Transverse colon (tissue), 4 donors: Measurements from ENCODE around the gene COX7A2. TPM values are rescaled to one million over a fixed set of nuclear protein-coding genes. Genes with fewer than 3 reads are reported as not detected.
A peak's percentile ranks its signal among the peaks of the same experiment; 100 is the strongest.

ENCODE experiments used
- DNase-seq: peaks from one replicate; pipeline ENCODE4 v3.0.0-alpha.2; 2019
- H3K27ac ChIP-seq, 4 donors: fragments of 200-600 bp; sonication (generic); 2 replicates each; pipeline ENCODE4 v1.5.1; 2016 to 2018; ENCODE audit warnings: inconsistent platforms in 4 of 4
- H3K27me3 ChIP-seq: fragments of 200-600 bp; sonication (generic); 2 replicates; pipeline ENCODE4 v1.5.1; 2017; ENCODE audit warnings: inconsistent platforms
- H3K36me3 ChIP-seq, 4 donors: fragments of 200-600 bp; sonication (generic); 2 replicates each; pipeline ENCODE4 v1.5.1; 2017 to 2019; ENCODE audit warnings: inconsistent platforms in 4 of 4
- H3K4me1 ChIP-seq, 4 donors: fragments of 200-600 bp; sonication (generic); 2 replicates each; pipeline ENCODE4 v1.5.1; 2017 to 2020; ENCODE audit warnings: inconsistent platforms in 4 of 4
- H3K4me3 ChIP-seq, 4 donors: fragments of 200-600 bp; sonication (generic); 1 replicate in 1 of 4; 2 replicates in 3 of 4; pipeline versions ENCODE4 v1.5.1 to v1.6.1; 2017 to 2019; ENCODE audit warnings: inconsistent platforms in 4 of 4
- H3K9me3 ChIP-seq, 2 donors: fragments of 200-600 bp; sonication (generic); 2 replicates each; pipeline ENCODE4 v1.5.1; 2017 to 2019; ENCODE audit warnings: inconsistent platforms in 2 of 2
- CTCF ChIP-seq, 5 experiments: fragments of 200-600 bp in 3 of 5; fragments of 450-650 bp in 2 of 5; sonication (generic) in 3 of 5; IDR thresholded peaks; 1 replicate in 2 of 5; 2 replicates in 3 of 5; pipeline ENCODE4 v1.5.1; 2016 to 2017; ENCODE audit warnings: antibody characterized with exemption in 5 of 5, inconsistent platforms in 3 of 5, mild to moderate bottlenecking in 2 of 5, moderate library complexity in 1 of 5
- EP300 ChIP-seq: sonication (generic); formaldehyde crosslinking; IDR thresholded peaks from one replicate; pipeline ENCODE4 v1.6.1; 2017; ENCODE audit warnings: antibody characterized with exemption, low read depth
- POLR2A ChIP-seq: fragments of 450-650 bp; IDR thresholded peaks from one replicate; pipeline ENCODE4 v1.6.1; 2016; ENCODE audit warnings: antibody characterized with exemption, mild to moderate bottlenecking, moderate library complexity
- POLR2AphosphoS5 ChIP-seq, 3 donors: sonication (generic); formaldehyde crosslinking; IDR thresholded peaks; one replicate each; pipeline ENCODE4 v1.6.1; 2016; ENCODE audit warnings: antibody characterized with exemption in 3 of 3
- WGBS, 2 donors: methylation state at CpG; one replicate each; pipeline ENCODE4 v1.1.5; 2018; ENCODE audit warnings: low coverage in 1 of 2; 5-methylcytosine and 5-hydroxymethylcytosine counted together
- in situ Hi-C, 4 donors: fragments of 200-750 bp; cut with MboI; loops; one replicate each; pipeline versions ENCODE4 v1.15.0 to v1.15.1; 2017; ENCODE audit warnings: low sequenced_read_pairs in 3 of 4, low pct_ligation_motif_present in 1 of 4, low pct_unique_long_range_greater_than_20kb in 1 of 4
- intact Hi-C: fragments of 100-400 bp; cut with DNase I; formaldehyde crosslinking; loops from one replicate; pipeline ENCODE4 v1.15.1; 2023; ENCODE audit warnings: low total_unique reads
- total RNA-seq, 4 donors: library from RNA; depleted of rRNA; stranded (reverse); fragments of >200 nt; gene quantifications; one replicate each; pipeline ENCODE4 v1.1.0, GENCODE V29; 2016

COX7A2 gene
- total RNA-seq, 4 donors from 2014 or later = 146 to 469 (median 349) TPM

- intact Hi-C loops (loop anchor here (5.0 to 10.0 kb wide), 3 partner anchors 445 to 1228 kb away; no protein-coding TSS in a partner anchor), in situ Hi-C loops (loop anchor here (25.0 kb wide), 6 partner anchors 463 to 1463 kb away; no protein-coding TSS in a partner anchor)
- H3K4me3 ChIP-seq = no peak overlapping the region
- peak overlapping the region in 3 of 4 donors; percentile 13 to 43 (median 31) for H3K27ac ChIP-seq
- no peak for DNase-seq
- WGBS, 2 donors = 50 to 64% methylated on average over 2 to 3 of the region's 3 CpGs
- H3K4me1 ChIP-seq = peaks cover 0 to 28% (median 1%) of the 10 kb centered on the region in 4 donors
- TF ChIP-seq POLR2AphosphoS5 (IDR thresholded peaks at IDR 0.05) (no peak), CTCF (IDR thresholded peaks at IDR 0.05) (no peak), POLR2A (no peak), EP300 (no peak)
- H3K9me3 ChIP-seq = no peaks in the 10 kb centered on the region
- no peaks in the 10 kb centered on the region for H3K36me3 ChIP-seq
- H3K27me3 ChIP-seq = peaks cover 51% of the 10 kb centered on the region
Measured at GRCh38 chr6:75199889-75200288, 43.7 kb downstream of the COX7A2 start.

GRCh38 chr6:75196081-75196687 lies 47.4 kb downstream of the COX7A2 start:
- in situ Hi-C loops (loop anchor here in 2 of 4 donors (25.0 kb wide), 2 partner anchors 459 to 759 kb away; no protein-coding TSS in a partner anchor), intact Hi-C loops (no loop called here)
- Histone ChIP-seq H3K27me3 (peaks cover 13% of the 10 kb centered on the region), H3K4me1 (peaks cover 0 to 5% (median 1%) of the 10 kb centered on the region in 4 donors), H3K4me3 (no peak overlapping the region), H3K9me3 (no peaks in the 10 kb centered on the region), H3K36me3 (no peaks in the 10 kb centered on the region), H3K27ac (no peak overlapping the region)
- WGBS, 2 donors = 42 to 46% methylated on average over 2 of the region's 2 CpGs
- TF ChIP-seq POLR2AphosphoS5 (IDR thresholded peaks at IDR 0.05) = no peak
- no peak for TF ChIP-seq CTCF (IDR thresholded peaks at IDR 0.05)
- no peak for TF ChIP-seq EP300
- no peak for TF ChIP-seq POLR2A
- no peak for DNase-seq

GRCh38 chr6:75188221-75188925 lies 55.2 kb downstream of the COX7A2 start:
- 69 to 72% methylated on average over 3 of the region's 3 CpGs for WGBS, 2 donors
- in situ Hi-C loops (loop anchor here in 2 of 4 donors (25.0 kb wide), 2 partner anchors 451 to 751 kb away; no protein-coding TSS in a partner anchor), intact Hi-C loops (no loop called here)
- TF ChIP-seq POLR2AphosphoS5 (IDR thresholded peaks at IDR 0.05) (no peak), POLR2A (no peak), EP300 (no peak), CTCF (IDR thresholded peaks at IDR 0.05) (no peak)
- Histone ChIP-seq H3K27me3 (no peaks in the 10 kb centered on the region), H3K4me1 (no peaks in the 10 kb centered on the region), H3K4me3 (no peak overlapping the region), H3K36me3 (no peaks in the 10 kb centered on the region), H3K9me3 (no peaks in the 10 kb centered on the region), H3K27ac (no peak overlapping the region)
- DNase-seq = no peak

Other genes starting within 250 kb of the COX7A2 start
- gene COL12A1, start 37.7 kb downstream of the COX7A2 start, total RNA-seq = 10 to 100 TPM; 14.2 to 45.1 (median 32.3) TPM
- gene TMEM30A, start 41.0 kb upstream of the COX7A2 start, total RNA-seq = 10 to 100 TPM; 28.9 to 86.2 (median 56.5) TPM
- gene FILIP1, start 250.0 kb upstream of the COX7A2 start, total RNA-seq = 10 to 100 TPM in 1 of 4 donors, 1 to 10 TPM in 3; 6.0 to 12.3 (median 7.2) TPM